Non-pigmented ciliary epithelial cell (primary cell): Measurements from ENCODE around the gene PPA2.

Experiments used
- DNase-seq: peaks from one replicate; pipeline ENCODE4 v3.0.0-alpha.2; 2010; ENCODE audit warnings: low read depth

Gene PPA2

GRCh38 chr4:105389167-105389566, 84.7 kb downstream of the PPA2 start:
- no peak for DNase-seq

DNA sequence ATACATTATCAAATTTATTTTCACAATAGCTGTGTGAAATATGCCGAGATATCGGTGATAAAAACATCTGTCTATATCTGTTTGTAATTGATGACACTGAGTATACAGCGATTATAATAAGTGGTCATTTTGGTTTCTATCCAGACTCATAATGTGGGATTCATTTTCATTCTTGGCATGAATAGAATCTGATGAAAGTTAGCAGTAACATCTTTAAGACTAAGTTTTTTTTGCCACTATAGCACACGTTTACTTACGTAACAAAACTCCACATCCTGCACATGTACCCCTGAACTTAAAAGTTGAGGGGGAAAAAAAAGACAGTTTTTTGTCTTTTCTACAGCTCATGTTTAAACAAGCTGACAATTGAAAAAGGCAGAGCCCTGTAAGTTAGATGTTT, 86.4 kb downstream of the PPA2 start:
- no peak for DNase-seq

DNA sequence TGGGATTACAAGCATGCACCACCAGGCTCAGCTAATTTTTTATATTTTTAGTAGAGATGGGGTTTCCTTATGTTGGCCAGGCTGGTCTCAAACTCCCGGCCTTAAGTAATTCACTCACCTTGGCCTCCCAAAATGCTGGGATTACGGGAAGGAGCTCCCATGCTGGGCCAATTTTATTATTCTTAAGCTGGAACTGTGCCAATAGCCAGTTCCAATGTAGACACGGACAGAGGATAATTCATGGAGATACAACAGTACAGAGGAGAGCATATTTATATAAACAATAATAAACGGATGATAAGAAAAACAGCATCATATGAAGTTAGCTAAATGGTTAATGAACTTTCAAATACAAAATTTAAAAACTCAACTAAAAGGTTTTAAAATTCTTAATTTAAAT, 87.8 kb downstream of the PPA2 start:
- DNase-seq = no peak

- no peak for DNase-seq
These were observed 99.8 kb downstream of the PPA2 start for GRCh38 chr4:105374071-105374470.

DNA sequence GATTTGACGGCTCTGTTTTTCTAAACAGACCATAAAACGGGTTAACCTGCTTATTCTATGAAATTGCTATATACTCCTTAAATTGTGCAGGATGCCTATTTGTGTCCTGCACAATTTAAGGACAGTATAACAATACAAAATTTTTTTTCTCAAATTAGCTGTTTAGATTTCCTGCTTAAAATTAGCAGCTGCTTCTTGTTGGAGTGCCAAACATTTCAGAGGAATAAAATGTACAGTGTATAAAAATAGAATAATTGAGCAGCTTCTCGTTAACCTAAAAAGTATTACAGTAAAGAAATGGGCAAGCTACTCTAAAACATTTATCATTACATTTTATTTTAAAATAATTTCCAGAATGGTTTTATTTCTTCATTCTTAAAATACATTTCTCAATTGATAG, 100.5 kb downstream of the PPA2 start:
- no peak for DNase-seq

DNA sequence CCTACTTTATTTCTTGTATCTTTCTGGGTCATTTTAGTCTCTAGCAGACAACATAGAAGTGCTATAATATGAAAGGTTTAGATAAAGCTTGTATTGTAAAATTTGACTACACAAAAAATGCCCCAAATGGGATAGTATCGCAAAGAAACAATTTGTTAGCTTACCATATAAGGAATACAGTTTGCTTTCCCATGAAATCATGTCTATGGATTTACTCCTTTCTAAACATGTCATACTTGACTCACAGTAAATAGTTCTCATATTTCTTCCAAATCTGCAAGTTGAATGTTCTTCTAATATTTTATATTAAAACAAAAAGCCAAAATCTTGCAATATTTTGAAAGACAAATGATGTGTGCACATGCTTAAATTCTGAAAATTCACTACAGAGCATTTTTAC, 103.9 kb downstream of the PPA2 start:
- peak; percentile 24 for DNase-seq

GRCh38 chr4:105361053-105361452, 112.8 kb downstream of the PPA2 start:
- DNase-seq = no peak

- no peak for DNase-seq
These were observed 116.4 kb downstream of the PPA2 start for GRCh38 chr4:105357258-105357980.

GRCh38 chr4:105356194-105356593, 117.7 kb downstream of the PPA2 start:
- DNase-seq = no peak

DNA sequence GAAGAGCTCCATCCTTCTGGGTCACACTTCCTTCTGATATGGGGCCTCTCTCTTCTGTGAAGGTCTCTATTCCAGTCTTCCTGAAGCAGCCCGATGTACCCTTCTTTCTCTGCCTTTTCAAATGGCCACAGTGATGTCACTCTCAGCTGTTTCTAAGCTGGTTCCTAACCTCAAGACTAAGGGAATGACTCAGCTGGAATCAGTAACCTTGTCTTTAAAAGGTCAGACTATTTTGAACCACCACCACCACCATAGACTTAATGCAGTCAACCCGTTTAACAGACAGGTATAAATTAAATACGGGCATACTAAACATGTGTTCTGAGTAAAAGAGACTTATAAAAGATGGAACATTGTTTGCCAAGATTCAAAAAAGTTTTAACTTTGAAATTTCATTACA, 121.0 kb downstream of the PPA2 start:
- peak; percentile 13 for DNase-seq

GRCh38 chr4:105351861-105352260, 122.0 kb downstream of the PPA2 start:
- no peak for DNase-seq

GRCh38 chr4:105350859-105351490, 122.9 kb downstream of the PPA2 start:
- DNase-seq = peak; percentile 18

GRCh38 chr4:105348719-105349118, 125.1 kb downstream of the PPA2 start:
- DNase-seq = no peak

GRCh38 chr4:105346869-105347268, 127.0 kb downstream of the PPA2 start:
- DNase-seq = no peak

DNA sequence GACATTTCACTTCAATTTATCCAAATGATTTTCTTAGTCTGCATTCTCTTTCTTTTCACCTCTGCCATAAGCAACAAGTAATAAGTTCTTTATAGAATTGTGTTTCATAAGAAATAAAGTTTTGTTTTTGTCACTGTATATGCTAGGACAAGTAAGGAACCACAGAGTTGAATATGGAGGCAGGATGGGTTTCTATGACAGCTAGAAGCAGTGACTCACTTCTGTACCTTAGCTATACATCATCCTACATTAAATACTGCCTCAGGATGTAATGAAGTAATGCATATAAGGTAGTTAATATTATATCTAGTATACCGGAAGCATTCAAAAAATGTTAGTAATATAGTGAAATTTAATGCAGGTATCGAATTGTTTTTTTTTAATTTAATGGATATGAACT, 128.0 kb downstream of the PPA2 start:
- DNase-seq = no peak

DNA sequence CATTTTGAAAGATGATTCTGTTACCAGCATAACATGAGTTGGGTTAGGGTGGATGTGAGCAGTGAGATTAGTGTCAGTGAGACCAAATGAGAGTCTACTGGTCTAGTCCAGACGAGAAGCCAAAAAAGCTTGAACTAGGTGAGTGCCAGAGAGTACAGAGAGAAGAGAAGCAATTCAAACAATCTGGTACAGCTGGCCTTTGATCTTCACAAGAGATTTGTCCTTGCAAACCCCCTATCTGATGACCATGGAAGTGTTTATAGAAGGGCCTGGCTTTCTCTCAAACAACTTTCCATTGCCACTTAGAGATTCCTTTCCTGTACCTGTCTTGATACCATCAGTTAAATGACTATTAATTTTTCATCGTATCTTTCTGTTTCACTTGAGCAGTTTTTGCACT, 128.5 kb downstream of the PPA2 start:
- DNase-seq = no peak

GRCh38 chr4:105344141-105344540, 129.7 kb downstream of the PPA2 start:
- DNase-seq = no peak

GRCh38 chr4:105343146-105343931, 130.5 kb downstream of the PPA2 start:
- no peak for DNase-seq

GRCh38 chr4:105329081-105329480, 144.8 kb downstream of the PPA2 start:
- no peak for DNase-seq

- no peak for DNase-seq
These were observed 145.9 kb downstream of the PPA2 start for GRCh38 chr4:105327956-105328355.

DNA sequence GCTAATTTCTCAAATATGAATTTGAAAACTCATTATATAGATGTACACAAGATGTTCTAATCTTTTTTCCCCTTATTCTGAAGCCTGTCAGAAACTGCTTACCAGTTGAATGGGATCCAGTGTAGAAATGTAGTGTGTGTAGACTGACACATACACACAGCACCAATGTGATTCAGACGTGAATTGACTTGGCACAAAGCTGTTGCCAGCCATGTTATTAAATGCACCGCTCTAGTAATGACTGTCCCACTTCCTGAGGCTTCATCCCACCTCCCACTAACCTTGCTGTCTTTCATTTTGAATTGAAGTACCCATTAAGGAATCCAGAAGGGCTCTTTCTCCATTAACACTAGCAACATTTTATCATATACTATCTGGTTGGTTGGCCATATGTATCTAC, 146.6 kb downstream of the PPA2 start:
- DNase-seq = no peak
